Thoracic aorta (tissue), 2 donors: ENCODE data around the gene NEK10. TPM values are rescaled to one million over a fixed set of nuclear protein-coding genes. Genes with fewer than 3 reads are reported as not detected.
"Not testable (repeated sequence)": the region's sequence is repeated elsewhere in the genome, so short reads cannot be mapped to it uniquely, and the experiment has no call there.

Experiments
- ATAC-seq: fragments of 150-250 bp; one replicate; pipeline ENCODE4 v1.8.0; 2017; ENCODE audit warnings: low read depth; ENCODE audit not compliant: insufficient number of reproducible peaks, low FRiP score
- DNase-seq: peaks from one replicate; pipeline ENCODE4 v3.0.0-alpha.2; 2020; ENCODE audit warnings: low spot score
- H3K27ac ChIP-seq, 2 donors: fragments of 200-600 bp; sonication (generic); 1 replicate in 1 of 2; 2 replicates in 1 of 2; pipeline ENCODE4 v1.5.1; 2016; ENCODE audit warnings: mild to moderate bottlenecking in 2 of 2, moderate library complexity in 2 of 2
- H3K27me3 ChIP-seq: fragments of 200-600 bp; sonication (generic); replicated peaks from 2 replicates; pipeline ENCODE4 v1.6.0; 2016; ENCODE audit warnings: mild to moderate bottlenecking; ENCODE audit not compliant: insufficient read depth
- H3K36me3 ChIP-seq: fragments of 200-600 bp; sonication (generic); one replicate; pipeline ENCODE4 v1.5.1; 2016
- H3K4me1 ChIP-seq, 2 donors: fragments of 200-600 bp; sonication (generic); 1 replicate in 1 of 2; 2 replicates in 1 of 2; pipeline versions ENCODE4 v1.5.1 to v1.6.0; 2016; ENCODE audit warnings: low read depth in 2 of 2, mild to moderate bottlenecking in 1 of 2; ENCODE audit not compliant: control insufficient read depth in 1 of 2
- H3K4me3 ChIP-seq: fragments of 200-600 bp; sonication (generic); 2 replicates; pipeline ENCODE4 v1.5.1; 2016; ENCODE audit warnings: mild to moderate bottlenecking
- H3K9me3 ChIP-seq: fragments of 200-600 bp; sonication (generic); 2 replicates; pipeline ENCODE4 v1.5.1; 2016
- CTCF ChIP-seq: fragments of 200-600 bp; sonication (generic); IDR thresholded peaks from one replicate; pipeline ENCODE4 v1.5.1; 2019; ENCODE audit warnings: antibody characterized with exemption
- total RNA-seq, 2 donors: library from RNA; depleted of rRNA; stranded (reverse); fragments of >200 nt; gene quantifications; one replicate each; pipeline versions ENCODE4 v1.1.0 to v1.2.3, GENCODE V29; 2016

The NEK10 gene
- total RNA-seq, 2 donors from 2014 or later = 0.68 to 21.4 TPM

DNA sequence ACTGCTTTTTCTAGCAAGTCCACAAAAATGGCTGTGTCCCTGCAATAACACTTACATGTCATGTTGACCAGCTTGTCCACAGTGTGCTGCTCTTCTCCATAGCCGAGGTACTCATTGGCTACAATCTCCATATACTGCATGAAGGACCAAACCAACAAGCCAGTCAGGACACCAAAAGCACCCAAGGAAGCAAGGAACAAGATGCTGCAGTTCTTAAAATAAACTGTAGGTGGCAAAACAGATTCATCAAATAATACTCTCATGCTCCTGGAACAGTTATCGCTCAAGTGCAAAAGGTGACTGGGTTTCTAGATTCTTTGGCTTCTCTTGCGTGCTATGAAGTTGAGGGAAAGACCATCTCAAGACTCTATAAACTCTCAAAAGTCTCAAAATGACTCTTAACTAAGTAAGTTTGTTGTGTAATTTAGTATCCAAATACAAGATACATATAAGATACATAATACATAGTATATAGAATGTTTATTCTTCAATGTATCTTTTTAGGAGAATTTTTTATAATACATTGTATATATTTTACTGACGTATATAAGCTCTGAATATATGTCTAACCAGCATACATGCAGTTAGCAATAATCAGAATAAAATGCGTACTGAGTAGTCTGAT is 57.0 kb downstream of the NEK10 start:
- no peak for ATAC-seq
- Histone ChIP-seq H3K4me3 (no peak overlapping the region), H3K9me3 (no peaks in the 10 kb centered on the region), H3K27ac (no peak overlapping the region), H3K4me1 (no peaks in the 10 kb centered on the region), H3K27me3 (no peaks in the 10 kb centered on the region), H3K36me3 (no peaks in the 10 kb centered on the region)
- TF ChIP-seq CTCF = peak; percentile 80
- no peak for DNase-seq

- DNase-seq (no peak), ATAC-seq (no peak)
- H3K27me3 ChIP-seq = no peaks in the 10 kb centered on the region
- H3K4me3 ChIP-seq = no peak overlapping the region
- no peaks in the 10 kb centered on the region for H3K36me3 ChIP-seq
- no peak overlapping the region for H3K27ac ChIP-seq
- TF ChIP-seq CTCF = no peak
- no peaks in the 10 kb centered on the region for H3K9me3 ChIP-seq
- no peaks in the 10 kb centered on the region for H3K4me1 ChIP-seq
Observed at GRCh38 chr3:27311400-27311799, 57.8 kb downstream of the NEK10 start.

- no peaks in the 10 kb centered on the region for H3K27me3 ChIP-seq
- no peak overlapping the region for H3K27ac ChIP-seq
- no peak for TF ChIP-seq CTCF
- DNase-seq (no peak), ATAC-seq (no peak)
- H3K4me1 ChIP-seq = no peaks in the 10 kb centered on the region
- no peaks in the 10 kb centered on the region for H3K36me3 ChIP-seq
- H3K4me3 ChIP-seq = no peak overlapping the region
- H3K9me3 ChIP-seq = no peaks in the 10 kb centered on the region
Observed at GRCh38 chr3:27310688-27311087, 58.5 kb downstream of the NEK10 start.

DNA sequence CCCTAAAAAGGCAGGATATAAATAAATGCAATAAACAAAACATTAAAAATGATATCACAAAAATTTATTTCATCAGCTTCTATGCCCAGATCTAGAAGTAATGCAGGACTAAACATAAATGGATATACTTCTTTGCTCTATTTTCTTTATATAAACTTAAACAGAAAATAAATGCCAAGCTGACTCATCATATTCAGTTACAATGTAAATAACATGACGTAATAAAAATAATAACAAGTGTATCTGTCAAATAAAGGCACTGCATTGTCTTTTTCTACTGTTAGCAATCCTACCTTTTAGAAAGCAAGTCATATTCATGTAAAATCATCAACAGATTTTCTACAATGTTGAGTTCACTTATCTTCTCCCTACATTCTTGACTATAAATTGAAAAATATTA is 61.6 kb downstream of the NEK10 start:
- no peaks in the 10 kb centered on the region for H3K27me3 ChIP-seq
- no peak overlapping the region for H3K27ac ChIP-seq
- no peaks in the 10 kb centered on the region for H3K4me1 ChIP-seq
- no peaks in the 10 kb centered on the region for H3K36me3 ChIP-seq
- DNase-seq (no peak), ATAC-seq (no peak)
- no peak for TF ChIP-seq CTCF
- H3K9me3 ChIP-seq = no peaks in the 10 kb centered on the region
- H3K4me3 ChIP-seq = no peak overlapping the region

DNA sequence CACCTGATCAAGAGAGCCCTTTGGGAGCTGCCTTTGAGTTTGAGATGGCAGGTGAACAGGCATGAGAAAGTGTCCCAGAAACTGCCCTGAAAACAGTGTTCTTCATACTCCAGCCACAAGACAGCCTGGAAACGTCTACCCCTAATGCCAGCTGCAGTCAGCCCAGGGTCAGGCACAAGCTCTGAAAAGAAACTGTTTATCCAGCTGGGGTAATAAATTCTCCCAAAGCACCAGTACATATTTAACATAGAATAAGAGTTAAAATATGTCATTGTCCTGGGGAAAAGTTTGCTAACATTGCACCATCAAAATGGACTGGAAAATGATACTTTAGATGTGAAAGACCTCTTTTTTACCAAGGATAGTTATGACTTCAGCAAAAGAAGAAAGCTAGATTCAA is 66.3 kb downstream of the NEK10 start:
- H3K4me1 ChIP-seq = no peaks in the 10 kb centered on the region
- DNase-seq (no peak), ATAC-seq (no peak)
- no peaks in the 10 kb centered on the region for H3K36me3 ChIP-seq
- H3K9me3 ChIP-seq = peaks cover 2% of the 10 kb centered on the region
- H3K4me3 ChIP-seq = no peak overlapping the region
- no peaks in the 10 kb centered on the region for H3K27me3 ChIP-seq
- no peak for TF ChIP-seq CTCF
- no peak overlapping the region for H3K27ac ChIP-seq

DNA sequence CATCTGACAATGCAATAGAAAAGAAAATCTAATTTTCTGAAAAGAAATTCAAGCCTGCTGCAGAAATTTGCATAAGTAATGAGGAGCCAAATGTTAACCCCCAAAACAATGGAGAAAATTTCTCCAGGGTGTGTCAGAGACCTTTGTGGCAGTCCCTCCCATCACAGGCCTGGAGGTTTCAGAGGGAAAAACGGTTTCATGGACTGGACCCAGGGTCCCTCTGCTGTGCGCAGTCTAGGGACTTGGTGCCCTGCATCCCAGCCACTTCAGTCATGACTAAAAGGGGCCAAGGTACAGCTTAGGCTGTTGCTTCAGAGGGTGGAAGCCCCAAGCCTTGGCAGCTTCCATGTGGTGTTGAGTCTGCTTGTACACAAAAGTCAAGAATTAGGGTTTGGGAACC is 70.2 kb downstream of the NEK10 start:
- not testable (repeated sequence) for H3K4me3 ChIP-seq, H3K27ac ChIP-seq, DNase-seq, H3K36me3 ChIP-seq, ATAC-seq, H3K4me1 ChIP-seq, H3K9me3 ChIP-seq, H3K27me3 ChIP-seq
